ENCODE results near the gene PLA2G15.

The PLA2G15 gene

GRCh38 chr16:68252383-68252782 is 7.2 kb downstream of the PLA2G15 start:
- no peak for DNase-seq

- no peak for DNase-seq
Observed at GRCh38 chr16:68253721-68254120, 8.5 kb downstream of the PLA2G15 start.

- no peak for DNase-seq
Observed at GRCh38 chr16:68255712-68256111, 10.5 kb downstream of the PLA2G15 start.

- peak in 12 of 56 donors; percentile 8 to 60 (median 28) for DNase-seq
Observed at GRCh38 chr16:68257251-68257905, 12.2 kb downstream of the PLA2G15 start.

GRCh38 chr16:68257906-68258800 is 13.0 kb downstream of the PLA2G15 start:
- no peak for DNase-seq

DNA sequence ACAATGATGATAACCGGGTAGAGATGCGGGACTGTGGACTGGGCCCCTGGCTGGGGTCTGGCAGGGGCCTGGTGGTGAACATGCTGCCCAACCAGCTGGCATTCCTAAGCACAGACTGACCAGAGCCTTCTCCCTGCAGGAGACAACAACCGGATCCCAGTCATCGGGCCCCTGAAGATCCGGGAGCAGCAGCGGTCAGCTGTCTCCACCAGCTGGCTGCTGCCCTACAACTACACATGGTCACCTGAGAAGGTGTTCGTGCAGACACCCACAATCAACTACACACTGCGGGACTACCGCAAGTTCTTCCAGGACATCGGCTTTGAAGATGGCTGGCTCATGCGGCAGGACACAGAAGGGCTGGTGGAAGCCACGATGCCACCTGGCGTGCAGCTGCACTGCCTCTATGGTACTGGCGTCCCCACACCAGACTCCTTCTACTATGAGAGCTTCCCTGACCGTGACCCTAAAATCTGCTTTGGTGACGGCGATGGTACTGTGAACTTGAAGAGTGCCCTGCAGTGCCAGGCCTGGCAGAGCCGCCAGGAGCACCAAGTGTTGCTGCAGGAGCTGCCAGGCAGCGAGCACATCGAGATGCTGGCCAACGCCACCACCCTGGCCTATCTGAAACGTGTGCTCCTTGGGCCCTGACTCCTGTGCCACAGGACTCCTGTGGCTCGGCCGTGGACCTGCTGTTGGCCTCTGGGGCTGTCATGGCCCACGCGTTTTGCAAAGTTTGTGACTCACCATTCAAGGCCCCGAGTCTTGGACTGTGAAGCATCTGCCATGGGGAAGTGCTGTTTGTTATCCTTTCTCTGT is 14.0 kb downstream of the PLA2G15 start:
- DNase-seq, result no peak

DNA sequence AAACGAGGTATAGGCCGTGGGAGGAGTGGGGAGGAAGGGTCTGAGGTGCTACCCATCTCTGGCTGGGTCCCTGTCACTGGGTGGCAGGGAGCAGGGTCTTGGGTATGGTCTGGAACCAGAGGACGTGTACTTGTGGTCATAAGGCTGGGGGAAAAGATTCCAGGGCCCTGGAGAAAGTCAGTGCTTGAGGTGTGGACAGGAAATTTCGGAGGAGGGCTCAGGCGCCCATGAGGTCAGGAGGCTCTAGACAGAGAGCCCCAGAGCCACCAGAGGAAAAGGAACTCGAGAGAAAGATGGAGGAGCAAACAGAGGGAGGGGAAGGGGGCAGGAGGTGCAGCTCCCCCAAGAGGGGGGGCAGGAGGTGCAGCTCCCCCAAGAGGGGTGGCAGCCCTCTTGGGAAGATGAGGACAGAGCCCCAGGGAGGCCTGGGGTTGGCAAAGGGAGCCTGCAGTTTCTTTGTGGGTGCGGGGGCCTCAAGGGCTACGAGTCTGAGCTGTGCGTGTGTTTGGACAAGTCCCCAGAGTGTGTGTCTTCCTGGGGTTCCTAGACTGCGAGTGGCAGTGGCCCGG is 18.5 kb downstream of the PLA2G15 start:
- no peak for DNase-seq

DNA sequence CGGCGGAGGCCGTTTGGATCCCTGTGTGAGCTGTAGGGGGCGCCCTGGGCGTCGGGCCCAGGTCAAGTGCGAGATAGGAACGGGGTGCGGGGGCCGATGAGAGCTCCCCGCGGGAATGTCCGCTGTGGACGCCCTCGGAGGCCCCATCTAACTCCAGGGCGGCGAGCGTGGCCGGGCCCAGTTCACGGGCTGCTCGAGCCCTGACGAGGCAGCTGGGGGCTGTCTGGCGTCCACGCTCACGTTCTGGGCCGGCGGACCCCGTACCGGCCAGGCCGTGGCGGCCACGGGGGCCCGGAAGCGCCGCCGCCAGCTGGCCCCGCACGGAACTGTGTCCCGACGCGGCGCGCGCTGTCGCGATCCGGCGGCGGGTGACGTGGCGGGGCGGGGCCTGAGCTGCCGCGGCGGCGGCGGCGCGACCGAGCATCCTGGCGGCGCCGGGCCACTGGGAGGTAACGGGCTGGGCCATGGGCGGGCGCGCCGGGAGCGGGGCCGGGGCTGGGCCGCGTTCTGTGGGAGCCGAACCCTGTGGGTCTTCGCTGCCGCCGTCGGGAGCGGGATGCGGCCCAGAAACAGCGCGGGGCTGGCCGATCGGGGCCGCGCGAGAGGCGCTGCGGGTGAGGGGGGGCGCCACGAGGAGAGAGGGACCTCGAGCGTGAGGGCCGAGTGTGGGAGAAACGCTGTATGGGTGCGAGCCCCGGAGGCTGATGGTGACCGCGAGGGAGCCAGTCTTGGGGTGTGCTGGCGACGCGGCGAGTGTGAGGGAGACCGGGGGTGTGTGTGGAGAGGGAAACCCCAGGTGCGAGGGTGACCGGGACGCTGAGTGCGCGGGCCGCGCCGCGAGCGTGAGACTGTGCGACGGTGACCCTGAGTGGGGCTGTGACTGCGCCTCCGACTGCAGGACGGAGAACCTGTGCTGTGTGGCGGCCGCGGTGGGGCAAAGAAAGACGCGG is 19.2 kb downstream of the PLA2G15 start, which contains the start of gene SLC7A6:
Gene SLC7A6, plus strand, starts transcription at position 399 of the 950 bp plus-strand sequence. CDS start 10,201 bp downstream, outside the sequence.
- DNase-seq, result peak in 44 of 56 donors; percentile 12 to 74 (median 55)

DNA sequence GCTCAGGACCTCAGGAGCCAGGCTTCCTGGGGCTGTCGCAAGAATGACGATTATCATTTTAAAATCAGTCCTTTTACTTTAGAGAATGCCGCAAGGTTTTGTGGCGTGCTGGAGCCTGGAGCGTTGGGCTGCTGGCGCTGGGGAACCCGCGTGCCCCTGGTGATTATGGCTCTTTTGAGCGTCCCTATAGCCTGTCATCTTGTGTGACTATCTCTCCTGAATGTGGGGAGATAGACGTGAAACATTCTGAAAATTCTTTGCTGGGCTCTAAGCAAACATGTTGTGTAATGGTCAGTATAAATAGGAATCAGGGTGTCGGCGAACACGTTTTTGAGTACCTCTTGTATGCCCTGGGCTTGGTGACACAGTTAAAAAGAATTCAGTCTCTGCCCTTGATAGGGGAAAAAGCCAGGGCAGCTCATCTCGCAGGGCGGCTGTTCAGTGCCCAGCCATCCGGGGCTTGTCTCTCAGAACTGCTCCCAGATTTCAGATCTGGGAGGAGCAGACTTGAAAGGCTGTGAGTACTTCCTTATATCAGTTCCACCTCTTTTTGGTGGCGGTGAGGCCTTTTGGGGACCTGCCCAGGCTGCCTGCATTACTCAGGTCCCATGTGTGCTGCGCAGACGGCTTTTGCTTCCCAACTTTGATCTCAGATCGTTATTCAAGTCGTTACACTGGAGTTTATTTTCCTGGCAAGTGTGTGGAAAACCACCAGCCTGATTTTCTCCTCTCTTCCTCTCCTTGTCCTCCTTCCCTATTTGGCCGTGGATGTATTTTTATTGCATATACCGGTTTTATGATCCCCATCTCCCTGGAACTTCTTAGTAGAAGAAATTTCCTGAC is 20.1 kb downstream of the PLA2G15 start:
- peak in 8 of 56 donors; percentile 3 to 44 (median 14) for DNase-seq

GRCh38 chr16:68267612-68268405 is 22.6 kb downstream of the PLA2G15 start:
- no peak for DNase-seq

GRCh38 chr16:68269793-68270192 is 24.6 kb downstream of the PLA2G15 start:
- DNase-seq, result no peak

GRCh38 chr16:68270353-68270752 is 25.2 kb downstream of the PLA2G15 start:
- DNase-seq, result no peak

DNA sequence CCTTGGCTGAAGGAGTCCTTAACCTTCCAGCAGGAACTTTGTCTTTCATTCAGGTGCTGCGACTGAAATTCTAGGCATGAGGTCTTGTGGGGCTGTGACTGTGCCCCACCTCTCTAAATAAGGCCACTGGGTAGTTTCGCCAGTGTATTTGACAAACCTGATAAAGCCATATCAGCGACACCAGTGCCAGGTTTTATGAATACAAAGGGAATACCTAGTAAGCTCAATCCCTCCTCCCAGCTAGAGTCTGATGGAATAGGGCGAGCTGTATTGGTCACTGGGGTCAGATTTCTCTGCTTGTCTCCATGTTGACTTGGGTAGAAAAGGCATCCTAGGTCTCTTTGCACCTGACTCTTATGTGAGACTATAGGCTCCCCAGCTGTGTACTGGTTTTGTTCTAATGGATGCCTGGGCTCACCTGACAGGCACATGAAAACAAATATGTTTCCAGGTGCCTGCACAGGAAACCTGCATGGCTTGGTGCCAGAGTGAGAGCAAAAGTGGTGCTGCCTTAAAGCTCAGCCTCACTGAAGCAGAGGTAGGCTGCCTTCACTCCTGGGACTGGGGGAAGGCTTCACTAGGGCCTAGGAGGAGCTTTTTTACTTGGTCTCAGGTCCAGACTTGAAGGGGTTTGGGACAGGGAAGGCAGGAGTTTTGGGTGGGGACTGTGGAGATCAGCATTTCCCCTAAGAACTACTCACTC is 27.5 kb downstream of the PLA2G15 start:
- DNase-seq, result no peak

DNA sequence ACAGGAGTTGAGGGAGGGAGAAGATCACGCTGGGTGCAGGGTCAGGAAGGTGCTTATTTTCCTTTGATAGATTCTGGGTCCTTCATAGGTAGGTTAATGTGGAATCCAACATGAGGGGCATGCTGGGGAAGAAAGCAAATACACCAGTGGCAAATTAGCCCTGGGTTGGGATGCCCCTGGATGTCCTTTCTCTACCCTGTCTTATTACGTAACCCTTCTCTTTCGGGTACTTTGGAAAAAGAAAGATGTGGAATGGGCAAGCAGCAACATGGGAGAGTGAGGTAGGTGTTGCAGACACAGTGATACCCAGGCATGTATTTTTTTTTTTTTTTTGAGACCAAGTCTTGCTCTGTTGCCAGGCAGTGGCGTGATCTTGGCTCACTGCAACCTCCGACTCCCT is 28.3 kb downstream of the PLA2G15 start:
- no peak for DNase-seq

GRCh38 chr16:68273896-68274295 is 28.7 kb downstream of the PLA2G15 start:
- DNase-seq, result no peak

DNA sequence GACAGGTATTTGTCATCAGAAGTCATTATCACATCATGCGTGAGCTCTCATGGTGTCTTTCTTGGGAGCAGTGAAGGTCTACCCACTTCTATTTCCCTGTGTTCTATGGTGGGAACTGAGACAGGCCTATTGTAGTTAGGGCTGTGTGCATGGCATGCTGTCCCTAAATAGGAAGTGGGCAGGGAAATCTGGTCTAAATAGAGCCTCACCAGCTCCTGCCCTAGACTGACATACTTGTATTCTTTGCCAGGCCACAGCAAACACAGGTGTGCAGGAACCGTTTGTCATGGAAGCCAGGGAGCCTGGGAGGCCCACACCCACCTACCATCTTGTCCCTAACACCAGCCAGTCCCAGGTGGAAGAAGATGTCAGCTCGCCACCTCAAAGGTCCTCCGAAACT is 29.3 kb downstream of the PLA2G15 start:
- DNase-seq, result no peak

GRCh38 chr16:68275611-68276191 is 30.5 kb downstream of the PLA2G15 start:
- DNase-seq, result no peak

Data from amygdala (tissue), 56 donors.